Chondrocyte (in vitro differentiated cells): ENCODE measurements around the gene ZNF385A. TPM values are rescaled to one million over a fixed set of nuclear protein-coding genes. Genes with fewer than 3 reads are reported as not detected.

ENCODE experiments used
- DNase-seq: peaks from one replicate; pipeline ENCODE4 v3.0.0; 2021; ENCODE audit warnings: mixed read lengths, low spot score
- H3K27ac Mint-ChIP-seq: one replicate; pipeline ENCODE4 v1.8.0; 2021; ENCODE audit warnings: mild to moderate bottlenecking, moderate library complexity, mixed read lengths; ENCODE audit not compliant: unreplicated experiment
- H3K27me3 Mint-ChIP-seq: 2 replicates; pipeline ENCODE4 v1.8.0; 2021; ENCODE audit warnings: low read depth, mixed read lengths
- H3K36me3 Mint-ChIP-seq: 2 replicates; pipeline ENCODE4 v1.8.0; 2021; ENCODE audit warnings: low read depth, mixed read lengths
- H3K4me1 Mint-ChIP-seq: 2 replicates; pipeline ENCODE4 v1.8.0; 2021; ENCODE audit warnings: low read depth, mild to moderate bottlenecking, mixed read lengths
- H3K4me3 Mint-ChIP-seq: one replicate; pipeline ENCODE4 v1.8.0; 2021; ENCODE audit warnings: mild to moderate bottlenecking, moderate library complexity, mixed read lengths; ENCODE audit not compliant: unreplicated experiment
- H3K9me3 Mint-ChIP-seq: 2 replicates; pipeline ENCODE4 v1.8.0; 2021; ENCODE audit warnings: low read depth, mixed read lengths
- total RNA-seq: library from RNA; stranded (reverse); gene quantifications from 3 replicates; pipeline ENCODE4 v1.2.1, GENCODE V29; 2021
- TF ChIP-seq, protein P1 (sequence below): fragments of 200-600 bp; sonication (generic); IDR thresholded peaks from 2 replicates; pipeline ENCODE4 v1.5.0; 2021; ENCODE audit warnings: antibody characterized with exemption, mild to moderate bottlenecking, moderate library complexity

The ZNF385A gene
- total RNA-seq, 1 donor from 2014 or later = 6.8 TPM

DNA sequence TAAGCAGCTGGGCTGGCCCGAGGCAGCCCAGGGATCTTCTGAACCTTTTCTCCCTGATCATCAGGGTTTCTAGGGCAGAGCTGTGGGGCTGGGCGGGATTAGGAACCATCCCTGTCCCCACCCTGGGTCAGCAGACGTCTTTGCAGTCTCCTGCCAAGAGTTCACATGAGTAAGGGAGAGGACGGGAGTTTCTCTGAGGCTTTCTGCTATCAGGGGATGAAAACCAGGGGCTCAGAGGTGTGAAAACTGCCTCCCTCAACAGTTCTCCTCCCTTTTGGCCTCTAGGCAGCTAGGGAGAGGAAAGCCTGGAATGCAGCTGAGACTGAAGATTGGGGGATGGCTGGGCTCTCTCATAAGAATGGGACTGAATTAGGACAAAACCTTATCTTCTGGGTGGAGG is 7.9 kb downstream of the ZNF385A start:
- Mint-ChIP-seq H3K27me3 (no peaks in the 10 kb centered on the region), H3K4me3 (no peak overlapping the region)

DNA sequence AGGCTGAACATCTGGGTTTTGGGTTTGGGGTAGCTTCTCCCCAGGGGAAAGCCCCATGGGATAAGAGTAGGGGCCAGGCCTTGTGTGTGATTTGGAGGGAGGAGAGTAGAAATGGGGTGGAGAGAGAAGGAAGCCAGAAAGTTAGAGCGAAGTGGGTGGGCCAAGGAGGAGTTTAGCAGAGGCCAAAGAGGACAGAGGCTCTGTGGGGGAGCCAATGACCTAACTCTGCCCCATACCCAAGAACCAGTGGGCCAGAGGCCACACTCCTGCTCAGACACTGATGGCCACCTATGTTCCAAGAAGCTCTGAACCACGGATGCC is 9.3 kb downstream of the ZNF385A start:
- Mint-ChIP-seq H3K4me1 (peaks cover 74% of the 10 kb centered on the region), H3K36me3 (no peaks in the 10 kb centered on the region), H3K9me3 (no peaks in the 10 kb centered on the region), H3K27me3 (no peaks in the 10 kb centered on the region), H3K4me3 (no peak overlapping the region), H3K27ac (no peak overlapping the region)
- no peak for DNase-seq
- TF ChIP-seq, protein P1, sequence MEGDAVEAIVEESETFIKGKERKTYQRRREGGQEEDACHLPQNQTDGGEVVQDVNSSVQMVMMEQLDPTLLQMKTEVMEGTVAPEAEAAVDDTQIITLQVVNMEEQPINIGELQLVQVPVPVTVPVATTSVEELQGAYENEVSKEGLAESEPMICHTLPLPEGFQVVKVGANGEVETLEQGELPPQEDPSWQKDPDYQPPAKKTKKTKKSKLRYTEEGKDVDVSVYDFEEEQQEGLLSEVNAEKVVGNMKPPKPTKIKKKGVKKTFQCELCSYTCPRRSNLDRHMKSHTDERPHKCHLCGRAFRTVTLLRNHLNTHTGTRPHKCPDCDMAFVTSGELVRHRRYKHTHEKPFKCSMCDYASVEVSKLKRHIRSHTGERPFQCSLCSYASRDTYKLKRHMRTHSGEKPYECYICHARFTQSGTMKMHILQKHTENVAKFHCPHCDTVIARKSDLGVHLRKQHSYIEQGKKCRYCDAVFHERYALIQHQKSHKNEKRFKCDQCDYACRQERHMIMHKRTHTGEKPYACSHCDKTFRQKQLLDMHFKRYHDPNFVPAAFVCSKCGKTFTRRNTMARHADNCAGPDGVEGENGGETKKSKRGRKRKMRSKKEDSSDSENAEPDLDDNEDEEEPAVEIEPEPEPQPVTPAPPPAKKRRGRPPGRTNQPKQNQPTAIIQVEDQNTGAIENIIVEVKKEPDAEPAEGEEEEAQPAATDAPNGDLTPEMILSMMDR = no peak

More for the DNA sequence above, 7.9 kb downstream of the ZNF385A start:
- TF ChIP-seq, protein P1 = no peak
- Mint-ChIP-seq H3K4me1 (peaks cover 62% of the 10 kb centered on the region), H3K9me3 (no peaks in the 10 kb centered on the region), H3K27ac (no peak overlapping the region), H3K36me3 (no peaks in the 10 kb centered on the region)
- peak; percentile 33 for DNase-seq

DNA sequence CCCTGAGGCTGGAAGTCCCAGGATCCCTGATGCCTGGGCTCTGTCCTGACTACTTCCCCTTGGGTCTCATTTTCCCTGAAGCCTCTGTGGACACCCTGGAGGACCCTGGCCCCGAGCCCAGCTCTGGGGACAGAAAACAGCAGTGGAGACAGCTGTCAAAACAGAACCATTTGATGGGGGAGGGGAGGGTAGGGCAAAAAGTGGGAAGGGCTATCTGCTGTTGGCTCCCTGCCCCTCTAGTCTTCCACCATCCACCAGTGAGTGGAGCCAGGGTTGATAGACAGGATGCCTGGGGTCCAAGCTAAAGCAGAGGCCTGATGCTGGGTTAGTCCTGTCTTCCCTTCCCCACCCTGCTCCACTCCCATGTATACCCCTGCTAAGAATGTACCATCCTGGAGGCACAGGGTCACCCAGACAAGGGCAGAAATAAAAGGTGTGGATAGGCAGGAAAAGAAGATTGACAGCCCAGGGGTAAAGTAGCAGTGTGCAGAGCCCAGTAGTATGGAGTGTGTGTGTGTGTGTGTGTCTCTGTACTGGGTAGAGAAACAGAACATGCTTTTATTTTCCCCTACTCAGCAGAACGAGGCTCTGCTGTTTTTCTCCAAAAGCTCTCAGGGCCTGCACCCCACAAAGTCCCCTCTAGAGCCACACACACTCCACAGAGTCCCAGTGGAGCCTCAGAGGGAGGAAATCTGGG is 9.8 kb downstream of the ZNF385A start:
- Mint-ChIP-seq H3K9me3 (no peaks in the 10 kb centered on the region), H3K4me3 (no peak overlapping the region), H3K27ac (no peak overlapping the region), H3K4me1 (peaks cover 76% of the 10 kb centered on the region), H3K36me3 (no peaks in the 10 kb centered on the region), H3K27me3 (no peaks in the 10 kb centered on the region)
- no peak for DNase-seq
- TF ChIP-seq, protein P1 = no peak

DNA sequence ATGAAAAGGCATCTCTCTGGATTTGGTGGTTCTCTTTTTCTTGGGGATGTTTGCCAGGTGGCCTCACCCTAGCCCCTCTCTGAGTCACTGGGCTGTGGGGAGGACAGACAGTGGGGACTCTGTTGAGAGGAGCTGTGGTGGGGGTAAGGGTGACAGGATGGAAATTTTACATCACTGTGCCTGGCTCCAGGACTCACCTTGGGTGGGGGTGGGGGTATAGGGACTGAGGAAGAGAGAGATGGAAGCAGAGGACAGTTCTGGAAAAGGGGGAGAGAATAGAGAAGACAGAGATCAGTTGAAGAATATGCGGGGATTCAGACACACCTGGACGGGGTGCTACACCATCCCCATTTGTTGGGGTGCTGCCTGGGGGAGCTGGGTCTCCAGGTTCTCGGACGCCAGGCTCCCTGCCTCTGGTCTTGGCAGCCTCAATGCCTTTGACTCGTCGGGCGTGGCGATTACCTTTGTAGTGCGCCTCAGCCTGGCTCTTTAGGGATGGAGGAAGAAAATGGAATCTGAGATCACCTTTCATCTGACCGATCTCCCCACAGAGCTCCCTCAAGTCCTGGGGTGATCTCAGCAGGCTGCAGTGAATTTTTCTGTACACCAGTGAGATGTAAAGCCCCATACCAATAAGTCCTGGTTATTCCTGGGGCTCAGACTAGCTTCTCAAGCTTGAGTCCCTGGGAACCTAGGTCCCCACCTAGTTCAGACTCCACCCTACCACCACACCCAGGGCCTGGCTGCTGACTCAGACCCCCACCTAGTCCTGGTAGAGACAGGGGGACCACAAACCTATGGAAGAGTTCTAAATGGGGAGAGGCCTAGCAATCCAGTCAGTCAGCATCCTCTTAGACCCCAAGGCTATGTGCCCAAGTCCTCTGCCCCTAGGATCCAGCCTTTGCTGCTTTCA is 10.6 kb downstream of the ZNF385A start:
- no peaks in the 10 kb centered on the region for H3K27me3 Mint-ChIP-seq
- peaks cover 78% of the 10 kb centered on the region for H3K4me1 Mint-ChIP-seq

More for the DNA sequence above, 10.6 kb downstream of the ZNF385A start:
- TF ChIP-seq, protein P1 = no peak
- Mint-ChIP-seq H3K27ac (peak overlapping the region; percentile 6), H3K4me3 (no peak overlapping the region), H3K9me3 (no peaks in the 10 kb centered on the region), H3K36me3 (no peaks in the 10 kb centered on the region)
- no peak for DNase-seq
